Kidney epithelial cell (primary cell): ENCODE measurements around the gene FGFRL1. TPM values are rescaled to one million over a fixed set of nuclear protein-coding genes. Genes with fewer than 3 reads are reported as not detected.

ENCODE experiments used
- DNase-seq: peaks from one replicate; pipeline ENCODE4 v3.0.0-alpha.2; 2010; ENCODE audit warnings: low read depth
- H3K27me3 ChIP-seq: 2 replicates; pipeline ENCODE4 v1.6.0; 2011; ENCODE audit warnings: low read length; ENCODE audit not compliant: control insufficient read depth, insufficient read depth
- H3K36me3 ChIP-seq: 2 replicates; pipeline ENCODE4 v1.5.1; 2011; ENCODE audit warnings: low read length; ENCODE audit not compliant: control insufficient read depth, insufficient read depth
- H3K4me3 ChIP-seq: 2 replicates; pipeline ENCODE4 v1.5.1; 2011; ENCODE audit warnings: low read depth, mild to moderate bottlenecking, control low read depth, low read length
- CTCF ChIP-seq: IDR thresholded peaks from 2 replicates; pipeline ENCODE4 v1.5.1; 2011; ENCODE audit warnings: mild to moderate bottlenecking, moderate library complexity, low read length, control low read depth, inconsistent platforms; ENCODE audit not compliant: insufficient read depth, poor library complexity, severe bottlenecking
- total RNA-seq: library from RNA; depleted of rRNA; stranded (reverse); fragments of >200 nt; gene quantifications from 2 replicates; pipeline ENCODE4 v1.2.3, GENCODE V29; 2015

Gene FGFRL1, protein sequence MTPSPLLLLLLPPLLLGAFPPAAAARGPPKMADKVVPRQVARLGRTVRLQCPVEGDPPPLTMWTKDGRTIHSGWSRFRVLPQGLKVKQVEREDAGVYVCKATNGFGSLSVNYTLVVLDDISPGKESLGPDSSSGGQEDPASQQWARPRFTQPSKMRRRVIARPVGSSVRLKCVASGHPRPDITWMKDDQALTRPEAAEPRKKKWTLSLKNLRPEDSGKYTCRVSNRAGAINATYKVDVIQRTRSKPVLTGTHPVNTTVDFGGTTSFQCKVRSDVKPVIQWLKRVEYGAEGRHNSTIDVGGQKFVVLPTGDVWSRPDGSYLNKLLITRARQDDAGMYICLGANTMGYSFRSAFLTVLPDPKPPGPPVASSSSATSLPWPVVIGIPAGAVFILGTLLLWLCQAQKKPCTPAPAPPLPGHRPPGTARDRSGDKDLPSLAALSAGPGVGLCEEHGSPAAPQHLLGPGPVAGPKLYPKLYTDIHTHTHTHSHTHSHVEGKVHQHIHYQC
- 39.2 and 41.9 TPM in 2 replicates for total RNA-seq

DNA sequence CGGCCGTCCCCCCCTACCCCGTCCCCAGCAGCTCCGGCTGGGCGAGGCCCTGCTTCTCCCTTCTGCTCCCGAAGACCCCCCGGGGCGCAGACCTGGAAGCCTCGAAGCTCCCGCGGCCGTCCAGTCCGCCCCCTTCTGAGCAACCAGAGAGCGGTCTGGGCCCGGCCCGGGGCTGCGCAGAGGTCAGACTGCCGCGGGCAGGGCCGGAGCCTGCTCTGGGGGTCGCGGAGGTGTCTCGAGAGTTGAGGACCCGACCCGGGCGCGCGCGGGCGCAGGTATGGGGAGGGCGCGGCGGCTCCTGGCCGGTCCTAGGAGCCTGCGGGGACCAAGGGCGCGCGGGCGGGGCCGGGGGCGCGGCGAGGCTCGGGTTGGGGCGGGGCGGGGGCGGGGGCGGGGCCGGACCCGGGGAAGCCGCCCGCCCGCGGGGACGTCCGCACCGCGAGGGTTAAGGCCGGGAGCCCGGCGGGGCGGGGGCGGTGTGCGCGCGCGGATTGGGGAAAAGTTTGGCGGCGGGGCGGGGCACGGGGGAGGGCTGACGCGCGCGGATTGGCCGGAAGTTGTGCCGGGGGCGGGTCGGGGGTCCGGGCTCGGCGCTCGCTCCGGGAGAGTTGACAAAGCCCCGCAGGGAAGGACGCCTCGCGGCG is at the start of gene FGFRL1:
TSS of gene FGFRL1 (plus strand) at position 605 of the 644 bp plus-strand sequence. CDS start 860 bp downstream, outside the sequence.
- no peak for TF ChIP-seq CTCF
- no peak for DNase-seq
- Histone ChIP-seq H3K4me3 (peak within 1 kb of the TSS; percentile 59), H3K27me3 (peaks cover 28% of the 10 kb centered on the region), H3K36me3 (no peaks in the 10 kb centered on the region)

DNA sequence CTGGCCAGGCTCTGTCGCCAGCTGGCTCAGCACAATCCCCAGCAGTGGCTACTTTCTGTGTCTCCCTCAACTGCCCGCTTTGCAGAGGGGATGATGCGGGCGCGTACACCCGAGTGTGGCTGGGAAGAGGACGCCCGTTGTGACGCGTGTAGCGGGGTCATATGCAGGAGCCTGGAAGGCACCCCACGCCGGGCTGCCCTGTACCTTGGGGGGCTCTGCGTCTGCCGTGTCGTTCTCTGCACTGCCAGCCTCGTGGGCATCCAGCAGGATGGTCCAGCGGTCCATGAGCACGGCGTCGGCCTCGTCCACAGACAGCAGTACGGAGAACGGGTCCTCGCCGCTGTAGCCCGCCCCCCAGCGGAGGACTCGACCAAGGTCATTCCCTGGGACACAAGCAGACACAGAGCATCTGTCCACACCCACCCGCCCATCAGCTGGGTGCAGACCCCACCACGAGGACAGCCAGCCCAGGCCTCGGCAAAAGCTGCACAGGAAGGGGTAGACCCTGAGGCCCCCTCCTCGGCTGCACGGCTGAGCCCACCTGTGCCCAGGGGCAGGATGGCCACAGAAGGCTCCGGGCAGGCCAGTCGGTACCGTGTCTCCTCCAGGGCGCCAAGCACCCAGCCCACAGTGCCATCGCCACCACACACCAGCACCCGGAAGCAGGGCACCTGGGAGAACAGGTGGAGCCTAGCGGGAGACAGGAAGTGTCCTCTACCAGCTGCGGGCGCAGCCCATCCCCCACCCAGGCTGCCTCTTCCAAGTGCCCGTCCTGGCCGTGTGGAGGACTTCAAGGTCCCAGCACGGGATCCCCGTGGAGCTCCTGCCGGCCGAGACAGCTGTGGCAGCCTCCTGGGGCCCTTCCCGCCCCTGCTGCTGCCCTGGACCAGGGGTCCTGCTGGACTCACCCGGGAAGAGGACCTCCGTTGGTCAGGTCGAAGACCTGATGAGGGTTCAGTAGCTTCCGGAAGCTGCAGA is 48.9 kb upstream of the FGFRL1 start:
- no peak overlapping the region for H3K4me3 ChIP-seq
- no peak for DNase-seq
- H3K36me3 ChIP-seq: no peaks in the 10 kb centered on the region
- TF ChIP-seq CTCF: no peak
- peaks cover 2% of the 10 kb centered on the region for H3K27me3 ChIP-seq

DNA sequence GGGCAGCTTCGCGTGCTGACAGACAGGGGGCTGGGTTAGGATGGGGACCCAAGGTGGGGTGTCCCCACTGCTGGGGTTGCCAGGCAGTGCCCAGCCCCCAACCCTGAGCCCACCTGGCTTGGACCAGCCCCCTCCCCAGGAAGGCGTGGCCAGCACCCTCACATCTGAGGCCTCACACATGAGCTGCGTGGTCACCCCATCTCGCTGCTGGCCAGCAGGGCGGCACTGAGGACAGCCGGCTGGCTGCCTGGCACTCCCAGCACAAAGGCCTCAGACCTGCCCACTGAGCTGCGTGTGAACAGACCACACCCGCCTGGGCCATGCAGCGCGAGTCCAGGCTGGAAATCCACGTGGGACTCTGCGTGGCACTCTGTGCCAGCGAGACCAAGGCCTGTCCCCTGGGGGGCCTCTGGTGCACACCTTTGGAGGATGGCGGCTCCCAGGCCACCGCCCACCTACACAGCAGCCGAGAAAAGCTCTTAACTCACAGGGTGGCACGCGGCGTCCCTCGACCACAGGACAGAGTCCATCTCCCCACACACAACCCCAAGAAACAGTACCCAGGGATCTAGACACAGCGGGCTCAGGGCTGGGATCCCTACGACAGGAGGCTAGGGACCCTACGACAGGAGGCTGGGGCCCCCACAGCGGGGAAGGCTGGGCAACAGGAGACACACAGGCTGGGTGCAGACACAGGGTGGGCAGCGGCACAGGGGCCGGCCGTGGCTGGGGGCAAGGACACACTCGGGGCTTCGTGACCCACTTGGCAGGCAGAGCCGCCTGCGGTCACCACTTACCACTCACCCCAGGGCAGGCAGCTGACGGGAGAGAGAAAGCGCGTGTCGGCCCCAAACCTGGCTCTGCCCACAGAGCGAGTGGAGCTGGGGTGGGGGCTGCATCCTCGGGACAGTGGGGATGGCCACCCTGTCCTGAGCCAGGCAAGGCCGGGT is 47.9 kb upstream of the FGFRL1 start:
- DNase-seq: no peak
- Histone ChIP-seq H3K36me3 (no peaks in the 10 kb centered on the region), H3K27me3 (peaks cover 10% of the 10 kb centered on the region), H3K4me3 (no peak overlapping the region)
- TF ChIP-seq CTCF: no peak

- DNase-seq: no peak
- Histone ChIP-seq H3K36me3 (no peaks in the 10 kb centered on the region), H3K27me3 (peaks cover 10% of the 10 kb centered on the region), H3K4me3 (no peak overlapping the region)
- no peak for TF ChIP-seq CTCF
Observed at GRCh38 chr4:964346-965025, 46.9 kb upstream of the FGFRL1 start.
